B cell (primary cell): ENCODE results near the gene WIPI1. TPM values are rescaled to one million over a fixed set of nuclear protein-coding genes. Genes with fewer than 3 reads are reported as not detected.

Experiments used
- ATAC-seq: fragments of 200-7000 bp; cut with Tn5 transposase; one replicate; pipeline ENCODE4 v1.10.0; 2021; ENCODE audit warnings: low read depth, mild to moderate bottlenecking, moderate number of reproducible peaks, moderate library complexity
- CTCF ChIA-PET: fragments of 350-600 bp; sonication (Branson Sonifier 250); formaldehyde crosslinking; loops from one replicate; lab custom pipeline; 2021; ENCODE audit warnings: antibody characterized with exemption, inconsistent platforms; lab: Charles Lee
- POLR2A ChIA-PET: fragments of 350-600 bp; sonication (Branson Sonifier 250); formaldehyde crosslinking; loops from one replicate; lab custom pipeline; 2021; ENCODE audit warnings: antibody characterized with exemption; lab: Charles Lee
- DNase-seq: peaks from one replicate; pipeline ENCODE4 v3.0.0; 2013
- H2AFZ ChIP-seq: 2 replicates; pipeline ENCODE4 v1.6.1; 2012; ENCODE audit warnings: mild to moderate bottlenecking, low read depth, low read length; ENCODE audit not compliant: insufficient read depth, poor library complexity, severe bottlenecking
- H3K27ac ChIP-seq, 2 donors: 1 replicate in 1 of 2; 2 replicates in 1 of 2; pipeline ENCODE4 v1.5.1; 2012 to 2013; ENCODE audit warnings: low read length in 2 of 2, mild to moderate bottlenecking in 2 of 2, moderate library complexity in 1 of 2
- H3K27me3 ChIP-seq, 4 experiments: fragments of 200-600 bp in 1 of 4; sonication (generic) in 1 of 4; replicated peaks in 1 of 4; 1 replicate in 2 of 4; 2 replicates in 2 of 4; pipeline versions ENCODE4 v1.6.1 to v1.7.0; 2013 to 2016; ENCODE audit warnings: low read length in 3 of 4, mild to moderate bottlenecking in 2 of 4, mixed read lengths in 1 of 4, moderate library complexity in 1 of 4; ENCODE audit not compliant: insufficient read depth in 4 of 4, control insufficient read depth in 3 of 4; ENCODE audit errors: control extremely low read depth in 1 of 4
- H3K36me3 ChIP-seq, 2 experiments: replicated peaks in 1 of 2; 1 replicate in 1 of 2; 2 replicates in 1 of 2; pipeline versions ENCODE4 v1.6.1 to v1.7.1; 2013; ENCODE audit warnings: low read length in 1 of 2; ENCODE audit not compliant: insufficient read depth in 2 of 2, control insufficient read depth in 1 of 2; ENCODE audit errors: control extremely low read depth in 1 of 2, extremely low read depth in 1 of 2
- H3K4me1 ChIP-seq, 2 donors: fragments of 200-600 bp in 1 of 2; sonication (generic) in 1 of 2; 1 replicate in 1 of 2; 2 replicates in 1 of 2; pipeline versions ENCODE4 v1.5.1 to v1.6.1; 2013 to 2017; ENCODE audit warnings: low read length in 2 of 2; ENCODE audit not compliant: control insufficient read depth in 2 of 2, insufficient read depth in 2 of 2
- H3K4me2 ChIP-seq: replicated peaks from 2 replicates; pipeline ENCODE3; 2012; ENCODE audit warnings: mild to moderate bottlenecking, low read depth, low read length; ENCODE audit not compliant: poor library complexity, severe bottlenecking
- H3K4me3 ChIP-seq, 5 experiments: fragments of 200-600 bp in 1 of 5; sonication (generic) in 1 of 5; 1 replicate in 3 of 5; 2 replicates in 2 of 5; pipeline versions ENCODE4 v1.5.1 to v1.7.0; 2011 to 2016; ENCODE audit warnings: low read length in 4 of 5, mild to moderate bottlenecking in 4 of 5, low read depth in 2 of 5, control low read depth in 1 of 5, moderate library complexity in 1 of 5; ENCODE audit not compliant: insufficient read depth in 1 of 5; ENCODE audit errors: control extremely low read depth in 1 of 5, extremely low read depth in 1 of 5
- H3K79me2 ChIP-seq: fragments of 200-600 bp; sonication (generic); one replicate; pipeline ENCODE4 v1.6.0; 2016; ENCODE audit warnings: low read length; ENCODE audit not compliant: control insufficient read depth, insufficient read depth
- H3K9ac ChIP-seq: fragments of 200-600 bp; sonication (generic); 2 replicates; pipeline ENCODE4 v1.6.1; 2017; ENCODE audit warnings: mild to moderate bottlenecking, low read length, moderate library complexity
- H3K9me3 ChIP-seq, 3 donors: one replicate each; pipeline versions ENCODE4 v1.6.1 to v1.7.1; 2013; ENCODE audit warnings: low read length in 2 of 3; ENCODE audit not compliant: control insufficient read depth in 2 of 3, insufficient read depth in 1 of 3; ENCODE audit errors: control extremely low read depth in 1 of 3
- H4K20me1 ChIP-seq: 2 replicates; pipeline ENCODE4 v1.6.0; 2012; ENCODE audit warnings: mild to moderate bottlenecking, low read length; ENCODE audit not compliant: insufficient read depth, control insufficient read depth, poor library complexity, severe bottlenecking
- H3K27ac Mint-ChIP-seq: one replicate; pipeline ENCODE4 v1.8.0; 2021; ENCODE audit warnings: mixed read lengths
- H3K27me3 Mint-ChIP-seq: one replicate; pipeline ENCODE4 v1.8.0; 2021; ENCODE audit warnings: mixed read lengths
- H3K4me1 Mint-ChIP-seq: one replicate; pipeline ENCODE4 v1.8.0; 2021; ENCODE audit warnings: mixed read lengths
- H3K4me3 Mint-ChIP-seq: one replicate; pipeline ENCODE4 v1.8.0; 2021; ENCODE audit warnings: mixed read lengths
- H3K9me3 Mint-ChIP-seq: one replicate; pipeline ENCODE4 v1.8.0; 2022; ENCODE audit warnings: mixed read lengths; ENCODE audit not compliant: insufficient read depth
- EZH2 ChIP-seq: IDR thresholded peaks from 2 replicates; pipeline ENCODE4 v1.6.1; 2012; ENCODE audit warnings: borderline replicate concordance, low read depth, mild to moderate bottlenecking, moderate library complexity, low read length; ENCODE audit not compliant: insufficient read depth, poor library complexity, severe bottlenecking
- WGBS: methylation state at CpG from one replicate; pipeline ENCODE4 v1.1.5; 2013; ENCODE audit warnings: missing lambda C conversion rate; ENCODE audit not compliant: insufficient coverage; 5-methylcytosine and 5-hydroxymethylcytosine counted together
- intact Hi-C: fragments of 100-400 bp; cut with micrococcal nuclease; formaldehyde crosslinking; loops from one replicate; pipeline ENCODE4 v1.10.0; 2022
- polyA plus RNA-seq: library from polyadenylated mRNA; depleted of rRNA; stranded (reverse); fragments of >200 nt; gene quantifications from 2 replicates; pipeline ENCODE4 v1.2.3, GENCODE V29; 2012
- total RNA-seq, 2 donors: library from RNA; stranded (reverse); fragments of 120-200 nt in 1 of 2; gene quantifications; 1 replicate in 1 of 2; 2 replicates in 1 of 2; pipeline versions ENCODE4 v1.2.3 to v1.2.4, GENCODE V29; 2013 to 2022
- TF ChIP-seq, protein P1 (sequence below): fragments of 200-600 bp; IDR thresholded peaks from one replicate; pipeline ENCODE4 v1.8.0; 2022; ENCODE audit warnings: antibody characterized with exemption, mild to moderate bottlenecking

The WIPI1 gene
- total and polyA plus RNA-seq, 2 donors (not counting 1 experiment from before 2014, with no cell fraction given) = 6.0 to 14.7 TPM

DNA sequence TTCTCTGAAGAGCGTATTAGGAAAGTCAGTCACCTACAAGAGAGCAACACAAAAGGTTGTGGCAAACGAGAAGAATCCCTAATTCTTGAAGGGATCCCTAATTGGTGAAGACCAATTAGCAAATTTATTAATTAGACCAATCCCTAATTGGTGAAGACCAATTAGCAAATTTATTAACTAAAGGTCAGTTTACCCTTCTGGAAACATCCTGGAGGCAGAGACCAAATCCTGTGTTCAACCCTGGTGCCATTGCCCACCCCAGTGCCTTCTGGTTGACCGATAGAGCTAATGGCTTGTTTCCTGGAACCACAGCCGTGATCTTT, 74.2 kb downstream of the WIPI1 start:
- Mint-ChIP-seq H3K9me3 (no peaks in the 10 kb centered on the region), H3K4me3 (no peak overlapping the region), H3K4me1 (peaks cover 5% of the 10 kb centered on the region), H3K27ac (no peak overlapping the region), H3K27me3 (peaks cover 27% of the 10 kb centered on the region)
- ChIA-PET POLR2A (no interaction called here), CTCF (interaction anchor here (1.8 kb wide), 1 partner anchor 16 kb away, joined by 5 read pairs; no protein-coding TSS in a partner anchor)
- Histone ChIP-seq H3K4me2 (no peak overlapping the region), H3K9me3 (no peaks in the 10 kb centered on the region), H3K4me3 (no peak overlapping the region), H3K79me2 (no peaks in the 10 kb centered on the region), H4K20me1 (no peaks in the 10 kb centered on the region), H3K4me1 (no peaks in the 10 kb centered on the region), H3K9ac (no peak overlapping the region), H3K36me3 (no peaks in the 10 kb centered on the region), H2AFZ (no peak overlapping the region), H3K27me3 (no peaks in the 10 kb centered on the region), H3K27ac (no peak overlapping the region)
- intact Hi-C loops = no loop called here
- 85% methylated on average over 4 of the region's 4 CpGs for WGBS
- no peak for DNase-seq
- no peak for ATAC-seq
- no peak for TF ChIP-seq EZH2
- TF ChIP-seq, protein P1, sequence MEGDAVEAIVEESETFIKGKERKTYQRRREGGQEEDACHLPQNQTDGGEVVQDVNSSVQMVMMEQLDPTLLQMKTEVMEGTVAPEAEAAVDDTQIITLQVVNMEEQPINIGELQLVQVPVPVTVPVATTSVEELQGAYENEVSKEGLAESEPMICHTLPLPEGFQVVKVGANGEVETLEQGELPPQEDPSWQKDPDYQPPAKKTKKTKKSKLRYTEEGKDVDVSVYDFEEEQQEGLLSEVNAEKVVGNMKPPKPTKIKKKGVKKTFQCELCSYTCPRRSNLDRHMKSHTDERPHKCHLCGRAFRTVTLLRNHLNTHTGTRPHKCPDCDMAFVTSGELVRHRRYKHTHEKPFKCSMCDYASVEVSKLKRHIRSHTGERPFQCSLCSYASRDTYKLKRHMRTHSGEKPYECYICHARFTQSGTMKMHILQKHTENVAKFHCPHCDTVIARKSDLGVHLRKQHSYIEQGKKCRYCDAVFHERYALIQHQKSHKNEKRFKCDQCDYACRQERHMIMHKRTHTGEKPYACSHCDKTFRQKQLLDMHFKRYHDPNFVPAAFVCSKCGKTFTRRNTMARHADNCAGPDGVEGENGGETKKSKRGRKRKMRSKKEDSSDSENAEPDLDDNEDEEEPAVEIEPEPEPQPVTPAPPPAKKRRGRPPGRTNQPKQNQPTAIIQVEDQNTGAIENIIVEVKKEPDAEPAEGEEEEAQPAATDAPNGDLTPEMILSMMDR = no peak

- Histone ChIP-seq H3K4me3 (no peak overlapping the region), H3K27me3 (no peaks in the 10 kb centered on the region), H3K36me3 (no peaks in the 10 kb centered on the region), H3K9me3 (no peaks in the 10 kb centered on the region), H3K4me1 (no peaks in the 10 kb centered on the region), H3K79me2 (no peaks in the 10 kb centered on the region), H2AFZ (no peak overlapping the region), H3K4me2 (no peak overlapping the region), H4K20me1 (no peaks in the 10 kb centered on the region), H3K27ac (no peak overlapping the region), H3K9ac (no peak overlapping the region)
- ChIA-PET CTCF (interaction anchor here (1.8 kb wide), 1 partner anchor 16 kb away, joined by 5 read pairs; no protein-coding TSS in a partner anchor), POLR2A (no interaction called here)
- no CpG with 5 or more reads among the region's 3 CpGs for WGBS
- intact Hi-C loops = no loop called here
- Mint-ChIP-seq H3K4me3 (no peak overlapping the region), H3K27me3 (peaks cover 27% of the 10 kb centered on the region), H3K27ac (no peak overlapping the region), H3K9me3 (no peaks in the 10 kb centered on the region), H3K4me1 (peaks cover 5% of the 10 kb centered on the region)
- ATAC-seq (no peak), DNase-seq (no peak)
- no peak for TF ChIP-seq EZH2
- TF ChIP-seq, protein P1 = no peak
Measured at GRCh38 chr17:68382582-68383085, 74.7 kb downstream of the WIPI1 start.
